ENCODE results near the gene MBP. TPM values are rescaled to one million over a fixed set of nuclear protein-coding genes. Genes with fewer than 3 reads are reported as not detected.

The MBP gene
- total and polyA plus RNA-seq, 2 donors (not counting 1 experiment from before 2014, with no cell fraction given) = 2.3 to 3.6 TPM

DNA sequence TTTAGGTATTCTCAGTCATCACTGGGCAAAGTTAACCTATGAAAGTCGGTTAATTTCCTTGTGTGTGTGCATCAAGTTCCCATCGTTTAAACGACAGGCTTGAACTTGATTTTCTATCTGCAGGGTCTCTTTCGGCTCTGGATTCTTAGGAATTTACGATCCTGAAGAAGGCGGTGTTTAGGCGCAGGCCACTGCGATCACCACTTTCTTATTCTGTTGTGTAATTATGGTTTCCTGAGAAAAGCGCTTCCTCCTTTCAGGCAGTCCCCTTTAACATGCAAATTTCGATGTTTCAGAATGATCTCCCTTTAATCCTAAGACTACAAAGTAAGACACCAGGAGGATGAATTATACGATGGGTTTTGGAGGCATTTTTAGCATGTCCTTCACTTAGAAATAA lies 27.9 kb upstream of the MBP start:
- no peak for TF ChIP-seq EZH2 (IDR thresholded peaks at IDR 0.05; ENCODE audit: low read length, missing control alignments)
- TF ChIP-seq, protein P1, sequence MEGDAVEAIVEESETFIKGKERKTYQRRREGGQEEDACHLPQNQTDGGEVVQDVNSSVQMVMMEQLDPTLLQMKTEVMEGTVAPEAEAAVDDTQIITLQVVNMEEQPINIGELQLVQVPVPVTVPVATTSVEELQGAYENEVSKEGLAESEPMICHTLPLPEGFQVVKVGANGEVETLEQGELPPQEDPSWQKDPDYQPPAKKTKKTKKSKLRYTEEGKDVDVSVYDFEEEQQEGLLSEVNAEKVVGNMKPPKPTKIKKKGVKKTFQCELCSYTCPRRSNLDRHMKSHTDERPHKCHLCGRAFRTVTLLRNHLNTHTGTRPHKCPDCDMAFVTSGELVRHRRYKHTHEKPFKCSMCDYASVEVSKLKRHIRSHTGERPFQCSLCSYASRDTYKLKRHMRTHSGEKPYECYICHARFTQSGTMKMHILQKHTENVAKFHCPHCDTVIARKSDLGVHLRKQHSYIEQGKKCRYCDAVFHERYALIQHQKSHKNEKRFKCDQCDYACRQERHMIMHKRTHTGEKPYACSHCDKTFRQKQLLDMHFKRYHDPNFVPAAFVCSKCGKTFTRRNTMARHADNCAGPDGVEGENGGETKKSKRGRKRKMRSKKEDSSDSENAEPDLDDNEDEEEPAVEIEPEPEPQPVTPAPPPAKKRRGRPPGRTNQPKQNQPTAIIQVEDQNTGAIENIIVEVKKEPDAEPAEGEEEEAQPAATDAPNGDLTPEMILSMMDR (conservative IDR thresholded peaks at IDR 0.05 in 1 of 2, IDR thresholded peaks at IDR 0.05 in 1 of 2; ENCODE audit: low read depth in 1 of 2, low read length in 2 of 2) = no peak
- DNase-seq (ENCODE audit: low read depth in 2 of 2) = no peak
- no peaks in the 10 kb centered on the region for H4K20me1 ChIP-seq (ENCODE audit: control insufficient read depth, extremely low read depth, insufficient read depth, low read length)
- no peaks in the 10 kb centered on the region for H3K36me3 ChIP-seq (ENCODE audit: control insufficient read depth, insufficient read depth, low read length)
- H2AFZ ChIP-seq (ENCODE audit: low read length) = no peak overlapping the region
- H3K79me2 ChIP-seq (ENCODE audit: control insufficient read depth, insufficient read depth, low read length) = no peaks in the 10 kb centered on the region
- H3K9me3 ChIP-seq (ENCODE audit: control insufficient read depth, insufficient read depth, low read depth, low read length) = no peaks in the 10 kb centered on the region
- H3K9ac ChIP-seq (ENCODE audit: insufficient read depth, low read length) = no peak overlapping the region
- H3K4me2 ChIP-seq (ENCODE audit: extremely low read depth, insufficient read depth, low read length) = no peak overlapping the region
- H3K4me1 ChIP-seq (ENCODE audit: control insufficient read depth, extremely low read depth, insufficient read depth, low read length) = no peaks in the 10 kb centered on the region
- no peak overlapping the region for H3K4me3 ChIP-seq (replicated peaks in 1 of 4; ENCODE audit: control extremely low read depth in 1 of 4, insufficient read depth in 1 of 4, low read depth in 3 of 4, low read length in 4 of 4)
- H3K27ac ChIP-seq (ENCODE audit: insufficient read depth, low read length) = no peak overlapping the region
- H3K27me3 ChIP-seq (ENCODE audit: control insufficient read depth, insufficient read depth, low read length) = peaks cover 11% of the 10 kb centered on the region

DNA sequence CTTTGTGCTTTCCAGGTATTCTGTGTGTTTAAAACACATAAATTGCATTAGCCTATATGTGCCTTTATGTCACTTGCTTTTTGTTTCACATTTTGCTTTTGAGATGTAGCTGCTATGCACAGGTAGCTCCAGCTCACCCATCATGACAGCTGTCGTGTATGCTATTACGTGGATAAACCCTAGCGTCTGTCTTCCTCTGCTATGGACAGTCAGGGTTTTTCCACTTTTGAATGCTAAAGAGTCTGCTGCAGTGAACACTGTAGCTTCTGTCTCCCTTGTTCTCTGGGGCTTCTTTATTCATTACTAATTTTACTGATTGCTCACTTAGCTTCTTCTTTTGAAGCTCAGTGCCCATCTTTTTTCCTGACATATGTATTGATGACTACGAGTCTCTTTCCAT lies 24.7 kb upstream of the MBP start:
- TF ChIP-seq EZH2 (IDR thresholded peaks at IDR 0.05; ENCODE audit: low read length, missing control alignments) = no peak
- TF ChIP-seq, protein P1 (conservative IDR thresholded peaks at IDR 0.05 in 1 of 2, IDR thresholded peaks at IDR 0.05 in 1 of 2; ENCODE audit: low read depth in 1 of 2, low read length in 2 of 2) = no peak
- Histone ChIP-seq H3K9me3 (ENCODE audit: control insufficient read depth, insufficient read depth, low read depth, low read length) (no peaks in the 10 kb centered on the region), H3K4me3 (replicated peaks in 1 of 4; ENCODE audit: control extremely low read depth in 1 of 4, insufficient read depth in 1 of 4, low read depth in 3 of 4, low read length in 4 of 4) (no peak overlapping the region), H3K4me2 (ENCODE audit: extremely low read depth, insufficient read depth, low read length) (no peak overlapping the region), H3K36me3 (ENCODE audit: control insufficient read depth, insufficient read depth, low read length) (no peaks in the 10 kb centered on the region), H3K4me1 (ENCODE audit: control insufficient read depth, extremely low read depth, insufficient read depth, low read length) (no peaks in the 10 kb centered on the region), H3K27me3 (ENCODE audit: control insufficient read depth, insufficient read depth, low read length) (peaks cover 5% of the 10 kb centered on the region), H3K79me2 (ENCODE audit: control insufficient read depth, insufficient read depth, low read length) (no peaks in the 10 kb centered on the region), H4K20me1 (ENCODE audit: control insufficient read depth, extremely low read depth, insufficient read depth, low read length) (no peaks in the 10 kb centered on the region), H3K9ac (ENCODE audit: insufficient read depth, low read length) (no peak overlapping the region), H2AFZ (ENCODE audit: low read length) (no peak overlapping the region), H3K27ac (ENCODE audit: insufficient read depth, low read length) (no peak overlapping the region)
- no peak for DNase-seq (ENCODE audit: low read depth in 2 of 2)

- H2AFZ ChIP-seq (ENCODE audit: low read length) = no peak overlapping the region
- H3K79me2 ChIP-seq (ENCODE audit: control insufficient read depth, insufficient read depth, low read length) = no peaks in the 10 kb centered on the region
- TF ChIP-seq, protein P1 (conservative IDR thresholded peaks at IDR 0.05 in 1 of 2, IDR thresholded peaks at IDR 0.05 in 1 of 2; ENCODE audit: low read depth in 1 of 2, low read length in 2 of 2) = no peak
- no peak for TF ChIP-seq EZH2 (IDR thresholded peaks at IDR 0.05; ENCODE audit: low read length, missing control alignments)
- H3K27ac ChIP-seq (ENCODE audit: insufficient read depth, low read length) = no peak overlapping the region
- no peak for DNase-seq (ENCODE audit: low read depth in 2 of 2)
- H3K36me3 ChIP-seq (ENCODE audit: control insufficient read depth, insufficient read depth, low read length) = no peaks in the 10 kb centered on the region
- H4K20me1 ChIP-seq (ENCODE audit: control insufficient read depth, extremely low read depth, insufficient read depth, low read length) = no peaks in the 10 kb centered on the region
- no peaks in the 10 kb centered on the region for H3K9me3 ChIP-seq (ENCODE audit: control insufficient read depth, insufficient read depth, low read depth, low read length)
- H3K4me1 ChIP-seq (ENCODE audit: control insufficient read depth, extremely low read depth, insufficient read depth, low read length) = no peaks in the 10 kb centered on the region
- H3K9ac ChIP-seq (ENCODE audit: insufficient read depth, low read length) = no peak overlapping the region
- H3K4me3 ChIP-seq (replicated peaks in 1 of 4; ENCODE audit: control extremely low read depth in 1 of 4, insufficient read depth in 1 of 4, low read depth in 3 of 4, low read length in 4 of 4) = no peak overlapping the region
- no peak overlapping the region for H3K4me2 ChIP-seq (ENCODE audit: extremely low read depth, insufficient read depth, low read length)
- peaks cover 5% of the 10 kb centered on the region for H3K27me3 ChIP-seq (ENCODE audit: control insufficient read depth, insufficient read depth, low read length)
Observed at GRCh38 chr18:77155031-77155430, 22.4 kb upstream of the MBP start.
